ENCODE results near the gene DNAJC19.
"Not testable (repeated sequence)": the region's sequence is repeated elsewhere in the genome, so short reads cannot be mapped to it uniquely, and the experiment has no call there.

Gene DNAJC19

GRCh38 chr3:180989291-180990163 lies at the start of gene DNAJC19:
TSS of gene DNAJC19 (minus strand) at chr3:180989736. CDS start at chr3:180989602, 134 bp downstream.
- DNase-seq, result peak; percentile 86 to 91

- DNase-seq, result no peak
Observed at GRCh38 chr3:181030948-181031347, 41.4 kb upstream of the DNAJC19 start.

GRCh38 chr3:181025204-181025603 lies 35.7 kb upstream of the DNAJC19 start:
- no peak for DNase-seq

- DNase-seq, result no peak
Observed at GRCh38 chr3:181017690-181018089, 28.2 kb upstream of the DNAJC19 start.

GRCh38 chr3:181009225-181009624 lies 19.7 kb upstream of the DNAJC19 start:
- DNase-seq, result peak; percentile 28 to 47

- DNase-seq, result no peak
Observed at GRCh38 chr3:181008796-181009195, 19.3 kb upstream of the DNAJC19 start.

- no peak for DNase-seq
Observed at GRCh38 chr3:181007262-181007661, 17.7 kb upstream of the DNAJC19 start.

GRCh38 chr3:181006541-181006940 lies 17.0 kb upstream of the DNAJC19 start:
- no peak for DNase-seq

- not testable (repeated sequence) for DNase-seq
Observed at GRCh38 chr3:181003469-181003868, 13.9 kb upstream of the DNAJC19 start.

- not testable (repeated sequence) for DNase-seq
Observed at GRCh38 chr3:181002331-181002730, 12.8 kb upstream of the DNAJC19 start.

GRCh38 chr3:180996415-180996932 lies 6.9 kb upstream of the DNAJC19 start:
- DNase-seq, result no peak

- DNase-seq, result no peak
Observed at GRCh38 chr3:180990505-180990904, 969 bp upstream of the DNAJC19 start.

- no peak for DNase-seq
Observed at GRCh38 chr3:180987344-180987743, 2.2 kb downstream of the DNAJC19 start.

- DNase-seq, result not testable (repeated sequence)
Observed at GRCh38 chr3:180986366-180986765, 3.2 kb downstream of the DNAJC19 start.

- DNase-seq, result no peak
Observed at GRCh38 chr3:180983136-180983535, 6.4 kb downstream of the DNAJC19 start.

GRCh38 chr3:180981912-180982311 lies 7.6 kb downstream of the DNAJC19 start:
- DNase-seq, result no peak

- DNase-seq, result no peak
Observed at GRCh38 chr3:180980611-180981010, 8.9 kb downstream of the DNAJC19 start.

GRCh38 chr3:180979961-180980360 lies 9.6 kb downstream of the DNAJC19 start:
- DNase-seq, result no peak

GRCh38 chr3:180977498-180977897 lies 12.0 kb downstream of the DNAJC19 start:
- no peak for DNase-seq

GRCh38 chr3:180974286-180974685 lies 15.2 kb downstream of the DNAJC19 start:
- no peak for DNase-seq

GRCh38 chr3:180973543-180973942 lies 16.0 kb downstream of the DNAJC19 start:
- DNase-seq, result no peak

- no peak for DNase-seq
Observed at GRCh38 chr3:180970931-180971330, 18.6 kb downstream of the DNAJC19 start.

GRCh38 chr3:180962530-180962929 lies 27.0 kb downstream of the DNAJC19 start:
- no peak for DNase-seq

- DNase-seq, result no peak
Observed at GRCh38 chr3:180961552-180961951, 28.0 kb downstream of the DNAJC19 start.

All from activated CD4-positive, alpha-beta T cell treated with anti-CD3 and anti-CD28 coated beads, Interleukin-2, amount 50 U/mL, for 48 hours (primary cell).